ENCODE data around the gene ASB13.
A peak's percentile ranks its signal among the peaks of the same experiment; 100 is the strongest.

Gene ASB13

GRCh38 chr10:5668429-5668828 lies 2.0 kb upstream of the ASB13 start:
- no peak for DNase-seq

- DNase-seq = no peak
Observed at GRCh38 chr10:5666841-5667630, 641 bp upstream of the ASB13 start.

GRCh38 chr10:5665373-5666007 lies 905 bp downstream of the ASB13 start:
- no peak for DNase-seq

- no peak for DNase-seq
Observed at GRCh38 chr10:5663692-5664427, 2.5 kb downstream of the ASB13 start.

GRCh38 chr10:5662708-5663579 lies 3.5 kb downstream of the ASB13 start:
- no peak for DNase-seq

- DNase-seq = no peak
Observed at GRCh38 chr10:5661043-5661442, 5.4 kb downstream of the ASB13 start.

GRCh38 chr10:5659702-5660528 lies 6.5 kb downstream of the ASB13 start:
- DNase-seq = peak; percentile 80

- DNase-seq = no peak
Observed at GRCh38 chr10:5658871-5659618, 7.3 kb downstream of the ASB13 start.

GRCh38 chr10:5656737-5657579 lies 9.4 kb downstream of the ASB13 start:
- DNase-seq = no peak

- DNase-seq = no peak
Observed at GRCh38 chr10:5655121-5655520, 11.3 kb downstream of the ASB13 start.

- DNase-seq = no peak
Observed at GRCh38 chr10:5654218-5654755, 12.1 kb downstream of the ASB13 start.

- no peak for DNase-seq
Observed at GRCh38 chr10:5652746-5653145, 13.6 kb downstream of the ASB13 start.

- no peak for DNase-seq
Observed at GRCh38 chr10:5651388-5651764, 15.0 kb downstream of the ASB13 start.

GRCh38 chr10:5650664-5651387 lies 15.6 kb downstream of the ASB13 start:
- no peak for DNase-seq

GRCh38 chr10:5649746-5650145 lies 16.6 kb downstream of the ASB13 start:
- no peak for DNase-seq

GRCh38 chr10:5648494-5649457 lies 17.6 kb downstream of the ASB13 start:
- no peak for DNase-seq

GRCh38 chr10:5647507-5648240 lies 18.7 kb downstream of the ASB13 start:
- DNase-seq = no peak
